Purkinje cell (primary cell): ENCODE data around the gene PNPO. TPM values are rescaled to one million over a fixed set of nuclear protein-coding genes. Genes with fewer than 3 reads are reported as not detected.

Experiments used
- polyA plus RNA-seq: library from polyadenylated mRNA; unstranded; fragments of >200 nt; fragmentation: Nextera tagmentation; gene quantifications from 2 replicates; pipeline ENCODE4 v1.2.1, GENCODE V29; 2014

PNPO gene
- polyA plus RNA-seq = 14.7 and 43.6 TPM in 2 replicates

DNA sequence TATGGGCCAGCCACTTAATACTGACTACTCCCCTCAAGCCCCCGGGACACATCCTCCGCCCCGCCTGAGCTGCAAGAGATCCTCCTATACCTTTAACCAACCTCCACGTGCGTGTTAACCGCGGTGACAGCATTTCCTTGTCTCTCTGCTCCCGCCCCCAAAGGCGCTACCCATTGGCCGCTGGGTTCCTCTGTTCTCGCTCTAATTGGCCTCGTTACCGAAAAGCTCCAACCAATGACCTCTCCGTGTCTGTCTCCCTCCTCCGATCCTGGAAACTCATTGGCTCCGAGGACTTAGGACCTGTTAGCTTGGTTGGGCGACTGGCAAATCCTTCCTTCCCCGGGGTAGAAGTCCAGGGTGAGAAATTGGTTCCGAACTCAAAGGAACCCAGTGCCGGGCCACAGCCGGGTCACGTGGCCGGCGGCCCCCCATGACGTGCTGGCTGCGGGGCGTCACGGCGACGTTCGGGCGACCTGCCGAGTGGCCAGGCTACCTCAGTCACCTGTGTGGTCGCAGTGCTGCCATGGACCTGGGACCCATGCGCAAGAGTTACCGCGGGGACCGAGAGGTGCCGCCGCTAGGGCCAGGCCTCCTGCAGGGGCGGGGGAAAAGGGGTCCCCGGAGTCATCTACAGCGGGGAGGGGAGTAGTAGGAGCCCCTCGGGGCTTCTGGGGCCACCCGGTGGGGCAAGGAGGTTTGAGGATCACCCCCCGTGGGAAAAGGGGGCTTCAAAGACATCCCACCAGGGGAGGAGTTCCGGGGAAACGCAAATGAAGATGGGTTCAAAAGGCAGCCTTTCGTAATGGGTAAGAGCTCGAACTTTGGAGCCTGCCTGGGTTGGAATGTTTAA is at the start of gene PNPO:
PNPO (plus strand) TSS at position 326 of the 850 bp plus-strand sequence; CDS start at position 431, 105 bp downstream.

DNA sequence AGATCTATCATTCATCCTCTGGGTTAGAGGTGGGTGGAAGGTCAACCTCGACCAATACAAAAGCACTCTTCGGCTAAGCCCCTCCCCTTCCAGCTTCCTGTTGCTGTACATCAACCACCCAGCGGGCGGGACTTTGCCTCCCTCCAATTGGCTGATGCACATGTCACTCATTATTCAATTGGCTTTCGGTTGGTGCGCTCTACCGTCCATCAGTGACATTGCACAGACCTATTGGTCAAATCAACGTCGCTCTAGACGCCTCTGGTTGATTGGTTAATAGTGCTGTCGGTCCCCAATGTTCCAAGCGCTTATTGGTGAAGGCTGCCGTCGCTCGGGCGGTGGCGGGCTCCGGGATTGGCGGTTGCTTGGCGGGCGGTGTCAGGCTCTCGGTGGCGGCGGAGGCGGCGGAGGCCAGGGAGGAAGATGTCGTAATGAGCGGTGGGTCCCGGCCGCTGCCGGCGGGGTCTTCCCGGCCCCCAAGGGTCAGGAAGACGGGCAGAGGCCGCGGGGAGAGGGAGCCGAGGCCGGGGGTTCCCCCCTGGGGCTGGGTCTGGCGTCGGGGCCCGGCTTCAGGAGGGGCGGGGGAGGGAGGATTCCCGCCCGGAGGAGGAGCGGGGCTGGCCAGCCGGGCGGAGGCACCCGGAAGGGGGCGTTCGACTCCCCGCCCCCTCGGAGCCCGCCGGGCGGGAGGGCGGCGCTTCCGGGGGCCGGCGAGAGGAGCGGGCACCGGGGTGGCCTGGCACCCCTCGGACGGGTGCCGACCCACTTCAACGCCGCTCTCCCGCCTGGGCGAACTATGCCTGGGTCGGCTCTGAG is 45.3 kb upstream of the PNPO start, which contains the start of gene SP2:
SP2 (plus strand) TSS at position 381 of the 816 bp plus-strand sequence; CDS start at position 432, 51 bp downstream.

DNA sequence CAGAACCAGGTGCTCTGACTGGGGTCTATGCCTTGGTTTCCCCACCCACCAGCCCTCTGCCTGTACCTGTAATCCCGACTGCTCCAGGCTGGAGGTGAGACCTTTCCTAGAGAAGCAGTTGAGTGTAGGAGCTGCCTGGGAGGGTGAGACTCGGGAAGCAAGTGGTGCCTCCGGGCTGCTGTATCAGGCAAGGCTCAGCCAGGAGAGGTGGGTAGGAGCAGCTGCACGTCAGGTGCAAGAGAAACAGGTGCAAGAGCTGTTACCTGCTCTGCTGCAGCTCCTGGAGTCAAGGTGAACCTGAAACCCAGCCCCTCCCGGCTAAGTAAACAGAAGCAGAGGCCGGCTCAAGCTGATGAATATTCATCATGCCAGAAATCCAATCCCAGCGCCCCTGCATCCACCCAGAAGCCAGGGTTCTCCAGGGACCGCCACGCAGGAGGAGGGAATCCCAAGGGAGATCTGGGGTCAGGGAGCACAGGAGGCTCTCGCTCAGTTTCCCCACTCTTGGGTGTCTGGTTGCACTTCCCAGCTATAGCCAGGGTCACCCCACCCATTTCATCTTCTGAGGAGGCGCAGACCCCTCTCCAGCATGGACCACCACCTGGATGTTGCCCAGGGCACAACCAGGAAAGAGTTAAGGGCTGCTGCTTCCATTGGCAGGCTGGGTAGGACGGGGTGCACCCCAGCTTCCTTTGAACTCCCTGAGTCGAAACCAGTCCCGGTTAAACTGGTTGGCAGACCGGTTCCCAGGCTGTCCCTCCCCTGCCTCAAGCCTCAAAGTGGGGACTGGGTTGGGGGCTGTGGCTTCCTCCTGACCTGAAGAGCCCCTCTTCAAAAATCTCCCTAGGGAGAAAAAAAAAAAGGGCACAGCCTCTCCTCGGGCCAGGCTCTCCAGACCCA is 16.5 kb downstream of the PNPO start, which contains the start of gene PRR15L:
PRR15L (minus strand) TSS at position 293 of the 900 bp plus-strand sequence. CDS start 4,649 bp downstream, outside the sequence.

DNA sequence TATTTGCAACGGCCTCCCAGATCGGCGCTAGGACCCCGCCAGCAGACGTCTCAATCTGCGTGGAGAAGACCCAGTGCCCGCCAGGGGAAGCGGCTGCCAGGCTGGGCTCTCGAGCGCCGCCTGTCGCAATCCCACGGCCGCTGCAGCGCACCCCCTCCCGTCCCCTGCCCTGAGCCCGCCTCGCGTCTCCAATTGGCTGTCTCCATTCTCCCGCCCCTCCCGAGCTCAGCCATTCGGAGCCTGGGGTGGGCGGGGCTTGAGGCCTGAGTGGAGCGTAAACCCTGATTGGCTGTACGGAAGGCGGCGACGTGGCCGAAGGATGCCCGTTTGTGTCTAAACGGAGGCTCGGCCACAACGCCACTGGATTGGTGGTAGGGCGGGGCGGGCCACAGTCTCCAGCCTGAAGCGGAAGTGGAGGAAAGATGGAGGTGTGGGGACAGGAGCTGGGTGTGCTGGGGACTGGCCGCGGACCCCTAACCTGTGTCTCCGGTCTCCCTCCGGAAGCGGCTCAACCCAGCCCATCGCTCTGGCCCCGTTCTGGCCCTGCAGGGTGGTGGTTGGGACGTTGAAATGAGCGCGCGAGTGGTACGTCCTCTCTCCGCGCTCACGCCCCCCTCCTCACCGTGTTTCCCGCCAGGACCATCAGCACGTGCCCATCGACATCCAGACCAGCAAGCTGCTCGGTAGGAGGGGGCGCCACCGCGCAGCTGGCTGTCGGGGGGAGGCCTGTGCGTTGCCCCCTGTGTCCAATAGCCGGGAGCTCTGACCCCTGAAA is 29.5 kb downstream of the PNPO start, which contains the start of gene CDK5RAP3:
CDK5RAP3 (plus strand) TSS at position 389 of the 775 bp plus-strand sequence; CDS start at position 423, 34 bp downstream.

Other genes with a start within 250 kb of the PNPO start
- gene TBKBP1, start 247.4 kb upstream of the PNPO start, polyA plus RNA-seq = 2.1 TPM in 1 of 2 replicates, not detected in the other
- gene TBX21, start 208.3 kb upstream of the PNPO start, polyA plus RNA-seq = not detected in 2 replicates
- 0.67 and 0.90 TPM in 2 replicates for gene OSBPL7, start 119.8 kb upstream of the PNPO start, polyA plus RNA-seq
- gene MRPL10, start 110.0 kb upstream of the PNPO start, polyA plus RNA-seq = 21.8 and 31.4 TPM in 2 replicates
- 6.0 TPM in 1 of 2 replicates, not detected in the other for gene LRRC46, start 109.9 kb upstream of the PNPO start, polyA plus RNA-seq
- gene SCRN2, start 100.3 kb upstream of the PNPO start, polyA plus RNA-seq = 0.58 and 1.3 TPM in 2 replicates
- not detected in 2 replicates for gene SP6, start 90.4 kb upstream of the PNPO start, polyA plus RNA-seq
- 2.1 and 3.0 TPM in 2 replicates for gene SP2, start 45.3 kb upstream of the PNPO start, polyA plus RNA-seq
- not detected in 2 replicates for gene PRR15L, start 16.3 kb downstream of the PNPO start, polyA plus RNA-seq
- 26.8 and 49.8 TPM in 2 replicates for gene CDK5RAP3, start 29.5 kb downstream of the PNPO start, polyA plus RNA-seq
- gene COPZ2, start 96.2 kb downstream of the PNPO start, polyA plus RNA-seq = 3.9 TPM in 1 of 2 replicates, not detected in the other
- 24.4 and 28.8 TPM in 2 replicates for gene NFE2L1, start 106.8 kb downstream of the PNPO start, polyA plus RNA-seq
- gene CBX1, start 159.9 kb downstream of the PNPO start, polyA plus RNA-seq = 32.0 and 35.2 TPM in 2 replicates
- 2.3 and 2.4 TPM in 2 replicates for gene SNX11, start 166.2 kb downstream of the PNPO start, polyA plus RNA-seq